Measurements from ENCODE around the gene TNFAIP8L2.

- no peak for TF ChIP-seq CTCF (conservative IDR thresholded peaks at IDR 0.05 in 1 of 2, IDR thresholded peaks at IDR 0.05 in 1 of 2; ENCODE audit: extremely low read depth in 1 of 2, insufficient read depth in 1 of 2, low read depth in 1 of 2, low read length in 2 of 2)
- TF ChIP-seq EZH2 (IDR thresholded peaks at IDR 0.05; ENCODE audit: borderline replicate concordance, low read length), result no peak
Measured at GRCh38 chr1:151193304-151193703, 36.9 kb downstream of the TNFAIP8L2 start.
